Trophoblast cell (in vitro differentiated cells and primary cell): ENCODE results near the gene EFCAB3.
"Not testable (repeated sequence)": the region's sequence is repeated elsewhere in the genome, so short reads cannot be mapped to it uniquely, and the experiment has no call there.

ENCODE experiments used
- DNase-seq, 2 donors: peaks; one replicate each; pipeline ENCODE4 v3.0.0-alpha.2; 2016
- H2AFZ ChIP-seq: 2 replicates; pipeline ENCODE4 v1.6.1; 2013; ENCODE audit warnings: low read length, moderate library complexity, mild to moderate bottlenecking; ENCODE audit not compliant: insufficient read depth, poor library complexity
- H2AK5ac ChIP-seq: 2 replicates; pipeline ENCODE4 v1.6.1; 2013; ENCODE audit warnings: mild to moderate bottlenecking, low read length
- H2BK120ac ChIP-seq: 2 replicates; pipeline ENCODE4 v1.6.1; 2013; ENCODE audit warnings: low read length, mild to moderate bottlenecking, moderate library complexity; ENCODE audit not compliant: insufficient read depth, poor library complexity
- H2BK12ac ChIP-seq: 2 replicates; pipeline ENCODE4 v1.6.1; 2013; ENCODE audit warnings: mild to moderate bottlenecking, low read length, moderate library complexity
- H2BK5ac ChIP-seq: 2 replicates; pipeline ENCODE4 v1.6.1; 2013; ENCODE audit warnings: low read length, low read depth, moderate library complexity, mild to moderate bottlenecking; ENCODE audit not compliant: poor library complexity
- H3K14ac ChIP-seq: 2 replicates; pipeline ENCODE4 v1.6.1; 2013; ENCODE audit warnings: mild to moderate bottlenecking, low read length
- H3K18ac ChIP-seq: 2 replicates; pipeline ENCODE4 v1.6.1; 2013; ENCODE audit warnings: mild to moderate bottlenecking, low read length
- H3K23ac ChIP-seq: 2 replicates; pipeline ENCODE4 v1.6.1; 2013; ENCODE audit warnings: low read length
- H3K27ac ChIP-seq: 2 replicates; pipeline ENCODE4 v1.5.1; 2013; ENCODE audit warnings: low read depth, mild to moderate bottlenecking, inconsistent platforms, low read length, moderate library complexity
- H3K27me3 ChIP-seq: 2 replicates; pipeline ENCODE4 v1.6.1; 2013; ENCODE audit warnings: inconsistent platforms, mild to moderate bottlenecking, low read length, moderate library complexity; ENCODE audit not compliant: insufficient read depth
- H3K36me3 ChIP-seq, 2 experiments: 1 replicate in 1 of 2; 2 replicates in 1 of 2; pipeline ENCODE4 v1.6.1; 2013; ENCODE audit warnings: low read length in 2 of 2, mild to moderate bottlenecking in 2 of 2, moderate library complexity in 1 of 2; ENCODE audit not compliant: insufficient read depth in 2 of 2, control insufficient read depth in 1 of 2
- H3K4ac ChIP-seq: 2 replicates; pipeline ENCODE4 v1.6.1; 2013; ENCODE audit warnings: low read depth, mild to moderate bottlenecking, low read length, moderate library complexity
- H3K4me1 ChIP-seq, 2 experiments: 1 replicate in 1 of 2; 2 replicates in 1 of 2; pipeline ENCODE4 v1.6.1; 2013; ENCODE audit warnings: low read length in 2 of 2, mild to moderate bottlenecking in 2 of 2, moderate library complexity in 1 of 2; ENCODE audit not compliant: insufficient read depth in 2 of 2, control insufficient read depth in 1 of 2
- H3K4me2 ChIP-seq: 2 replicates; pipeline ENCODE4 v1.6.1; 2013; ENCODE audit warnings: inconsistent platforms, mild to moderate bottlenecking, low read length, moderate library complexity
- H3K4me3 ChIP-seq: 2 replicates; pipeline ENCODE4 v1.5.1; 2013; ENCODE audit warnings: mild to moderate bottlenecking, low read depth, low read length, inconsistent platforms
- H3K79me1 ChIP-seq: one replicate; pipeline ENCODE4 v1.6.1; 2013; ENCODE audit warnings: low read length
- H3K79me2 ChIP-seq: 2 replicates; pipeline ENCODE4 v1.6.1; 2013; ENCODE audit warnings: low read length, mild to moderate bottlenecking; ENCODE audit not compliant: control insufficient read depth, insufficient read depth, poor library complexity
- H3K9ac ChIP-seq: 2 replicates; pipeline ENCODE4 v1.6.1; 2013; ENCODE audit warnings: mild to moderate bottlenecking, low read length
- H3K9me3 ChIP-seq: 2 replicates; pipeline ENCODE4 v1.6.1; 2013; ENCODE audit warnings: low read depth, mild to moderate bottlenecking, control low read depth, inconsistent platforms, low read length; ENCODE audit not compliant: insufficient read depth
- H4K12ac ChIP-seq: 2 replicates; pipeline ENCODE4 v1.6.1; 2013; ENCODE audit warnings: low read depth, mild to moderate bottlenecking, low read length, moderate library complexity
- H4K8ac ChIP-seq: 2 replicates; pipeline ENCODE4 v1.6.1; 2013; ENCODE audit warnings: low read depth, mild to moderate bottlenecking, low read length, moderate library complexity
- H4K91ac ChIP-seq: one replicate; pipeline ENCODE4 v1.6.1; 2013; ENCODE audit warnings: low read depth, mild to moderate bottlenecking, low read length, moderate library complexity
- WGBS: extraction: QIAGEN DNeasy Blood & Tissue Kit; methylation state at CpG from one replicate; pipeline ENCODE4 v1.1.7; 2013; ENCODE audit warnings: missing lambda C conversion rate; ENCODE audit not compliant: insufficient read length, insufficient coverage; ENCODE audit errors: extremely low coverage; 5-methylcytosine and 5-hydroxymethylcytosine counted together

Gene EFCAB3

DNA sequence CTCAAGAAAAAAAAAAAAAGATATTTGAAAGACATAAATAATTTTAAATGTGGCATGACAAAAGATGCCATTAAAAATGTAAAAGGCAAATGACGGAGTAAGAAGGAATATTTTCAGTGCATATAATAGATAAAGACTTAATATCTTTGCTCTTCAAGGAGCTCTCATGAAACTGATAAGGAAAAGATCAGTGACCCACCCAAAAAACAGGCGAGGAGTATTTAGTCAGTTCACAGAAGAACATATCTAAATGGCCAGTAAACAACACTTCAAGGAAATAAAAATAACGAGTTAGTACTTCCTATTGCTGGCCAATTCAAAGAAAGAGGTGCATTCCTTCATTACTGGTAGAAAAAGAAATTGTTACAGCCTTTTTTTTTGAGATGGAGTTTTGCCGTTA is 65.4 kb downstream of the EFCAB3 start:
- H3K4me3 ChIP-seq, H3K4ac ChIP-seq, H3K27ac ChIP-seq, H2AFZ ChIP-seq, H3K79me1 ChIP-seq, H4K8ac ChIP-seq, H2BK5ac ChIP-seq, H4K91ac ChIP-seq, H4K12ac ChIP-seq, H2AK5ac ChIP-seq, H3K4me2 ChIP-seq, H2BK120ac ChIP-seq, H3K79me2 ChIP-seq, H2BK12ac ChIP-seq, H3K14ac ChIP-seq, H3K4me1 ChIP-seq, H3K9ac ChIP-seq, H3K23ac ChIP-seq, H3K27me3 ChIP-seq, H3K18ac ChIP-seq, DNase-seq, H3K9me3 ChIP-seq: not testable (repeated sequence)
- peaks cover 17 to 23% of the 10 kb centered on the region in 2 experiments for H3K36me3 ChIP-seq
- no CpG with 5 or more reads among the region's 4 CpGs for WGBS

DNA sequence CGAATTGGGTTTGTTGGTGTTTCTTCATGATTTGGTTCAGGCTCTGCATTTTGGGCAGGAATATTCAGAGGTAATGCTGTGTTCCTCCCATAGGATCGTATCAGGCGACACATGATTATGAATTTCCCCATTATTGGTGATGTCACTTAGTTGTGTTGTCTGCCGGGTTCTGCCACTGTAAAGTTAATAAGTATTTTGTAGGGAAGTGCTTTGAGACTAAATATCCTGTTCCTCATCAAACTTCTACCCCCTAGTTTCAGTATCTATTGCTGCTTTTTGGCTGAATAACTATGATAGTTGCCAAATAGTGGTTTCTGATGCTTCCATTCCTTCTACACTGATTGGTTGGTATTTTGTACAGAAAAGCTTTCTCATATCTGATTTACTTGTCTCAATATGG is 71.8 kb downstream of the EFCAB3 start:
- not testable (repeated sequence) for H3K9ac ChIP-seq, H4K12ac ChIP-seq, H3K14ac ChIP-seq, H2AK5ac ChIP-seq, H3K36me3 ChIP-seq, H3K79me1 ChIP-seq, H2BK120ac ChIP-seq, H3K79me2 ChIP-seq, DNase-seq, H3K18ac ChIP-seq, H2BK12ac ChIP-seq, H3K4me3 ChIP-seq, H4K91ac ChIP-seq, H3K9me3 ChIP-seq, H3K4ac ChIP-seq, H3K4me2 ChIP-seq, H3K4me1 ChIP-seq, H3K27ac ChIP-seq, H3K23ac ChIP-seq, H2AFZ ChIP-seq, H4K8ac ChIP-seq, H2BK5ac ChIP-seq, H3K27me3 ChIP-seq
- no CpG with 5 or more reads among the region's 4 CpGs for WGBS

- not testable (repeated sequence) for H4K12ac ChIP-seq, H3K18ac ChIP-seq, H2BK120ac ChIP-seq, H3K9me3 ChIP-seq, H3K9ac ChIP-seq, H3K36me3 ChIP-seq, H2BK12ac ChIP-seq, H3K14ac ChIP-seq, H3K4me1 ChIP-seq, H2BK5ac ChIP-seq, H3K4me3 ChIP-seq, H3K79me2 ChIP-seq, DNase-seq, H3K27me3 ChIP-seq, H3K27ac ChIP-seq, H3K4ac ChIP-seq, H3K23ac ChIP-seq, H4K8ac ChIP-seq, H4K91ac ChIP-seq, H2AK5ac ChIP-seq, H3K79me1 ChIP-seq, H2AFZ ChIP-seq, H3K4me2 ChIP-seq
- no CpG with 5 or more reads among the region's 5 CpGs for WGBS
Measured at GRCh38 chr17:62453041-62453440, 72.7 kb downstream of the EFCAB3 start.

DNA sequence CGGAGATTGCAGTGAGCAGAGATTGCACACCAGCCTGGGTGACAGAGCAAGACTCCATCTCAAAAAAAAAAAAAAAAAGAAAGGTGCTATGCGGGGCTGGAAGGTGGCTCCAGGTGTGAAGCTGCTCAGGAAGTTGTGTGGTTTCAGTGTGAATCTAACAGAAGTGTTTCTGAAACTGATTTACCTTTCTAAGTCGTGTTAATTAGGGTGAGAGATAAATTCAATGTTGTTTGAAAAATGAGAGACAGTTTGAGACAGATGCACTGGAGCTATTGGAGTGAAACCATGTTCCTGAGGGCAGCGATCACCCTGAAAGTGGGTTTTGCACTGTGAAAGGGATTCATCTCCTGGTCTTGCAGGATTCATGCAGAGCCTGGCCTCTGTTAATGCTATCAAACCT is 73.3 kb downstream of the EFCAB3 start:
- H2AFZ ChIP-seq, H3K9ac ChIP-seq, H2BK12ac ChIP-seq, H3K4ac ChIP-seq, H3K4me1 ChIP-seq, H4K91ac ChIP-seq, H4K8ac ChIP-seq, H2AK5ac ChIP-seq, H3K27ac ChIP-seq, H3K79me1 ChIP-seq, H3K4me2 ChIP-seq, H3K36me3 ChIP-seq, H3K23ac ChIP-seq, H3K27me3 ChIP-seq, DNase-seq, H3K18ac ChIP-seq, H2BK5ac ChIP-seq, H3K9me3 ChIP-seq, H3K4me3 ChIP-seq, H3K14ac ChIP-seq, H2BK120ac ChIP-seq, H4K12ac ChIP-seq, H3K79me2 ChIP-seq: not testable (repeated sequence)
- no CpG with 5 or more reads among the region's 4 CpGs for WGBS
